HG03432 (cell line): ENCODE measurements around the gene ZNF541.

Experiments
- ATAC-seq: cut with Tn5 transposase; IDR thresholded peaks from one replicate; pipeline ENCODE4 v1.9.1; 2021; ENCODE audit warnings: mild to moderate bottlenecking, moderate library complexity; ENCODE audit not compliant: unreplicated experiment

The ZNF541 gene

DNA sequence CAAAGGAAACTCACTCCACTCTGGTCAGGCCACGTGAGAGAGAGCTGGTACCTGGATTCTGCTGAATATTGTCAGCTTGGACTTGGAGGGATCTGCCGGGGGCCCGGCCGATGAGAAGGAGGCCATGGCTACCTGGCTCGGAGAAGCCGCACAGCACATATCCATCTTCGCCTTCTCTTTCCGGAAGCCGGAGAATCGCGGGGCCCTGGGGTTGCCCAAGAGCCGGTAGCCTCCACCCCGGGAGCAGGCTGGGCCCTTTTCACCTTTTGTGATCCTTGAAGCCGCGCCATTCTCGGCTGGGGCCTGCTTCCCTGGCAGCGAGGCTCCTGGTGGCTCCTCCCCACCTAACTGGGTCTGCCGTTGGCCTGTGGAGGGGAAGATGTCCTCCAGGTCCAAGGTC, 28.9 kb downstream of the ZNF541 start:
- no peak for ATAC-seq

DNA sequence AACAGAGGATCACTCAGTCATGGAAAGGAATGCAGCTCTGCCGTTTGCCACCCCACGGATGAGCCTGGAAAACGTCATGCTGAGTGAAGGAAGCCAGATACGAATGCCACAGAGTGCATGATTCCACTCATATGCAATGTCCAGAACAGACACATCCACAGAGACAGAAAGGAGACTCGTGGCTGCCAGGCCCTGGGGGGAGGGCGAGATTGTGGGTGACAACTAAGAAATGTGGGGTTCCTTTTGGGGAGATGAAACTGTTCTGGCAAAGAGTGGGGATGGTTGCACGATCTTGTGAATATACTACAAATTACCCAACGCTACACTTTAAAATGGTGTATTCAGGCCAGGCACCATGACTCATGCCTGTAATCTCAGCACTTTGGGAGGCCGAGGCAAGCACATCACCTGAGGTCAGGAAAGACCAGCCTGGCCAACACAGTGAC, 30.9 kb downstream of the ZNF541 start:
- ATAC-seq = no peak

DNA sequence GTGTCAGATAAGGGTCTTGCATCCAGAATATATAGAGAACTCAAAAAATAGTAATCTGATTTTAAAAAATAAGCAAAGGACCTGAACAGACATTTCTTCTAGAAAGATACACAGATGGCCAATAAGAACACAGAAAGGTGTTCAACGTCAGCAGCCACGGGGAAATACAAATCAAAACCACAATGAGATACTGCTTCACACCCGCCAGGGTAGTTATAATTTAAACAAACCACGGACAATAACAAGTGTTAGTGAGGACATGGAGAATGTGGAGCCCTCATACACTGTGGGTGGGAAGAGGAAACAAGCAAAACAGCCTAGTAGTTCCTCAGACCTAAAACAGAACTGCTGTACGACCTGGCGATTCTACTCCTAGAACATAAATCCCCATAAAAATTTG, 31.4 kb downstream of the ZNF541 start:
- ATAC-seq = no peak

DNA sequence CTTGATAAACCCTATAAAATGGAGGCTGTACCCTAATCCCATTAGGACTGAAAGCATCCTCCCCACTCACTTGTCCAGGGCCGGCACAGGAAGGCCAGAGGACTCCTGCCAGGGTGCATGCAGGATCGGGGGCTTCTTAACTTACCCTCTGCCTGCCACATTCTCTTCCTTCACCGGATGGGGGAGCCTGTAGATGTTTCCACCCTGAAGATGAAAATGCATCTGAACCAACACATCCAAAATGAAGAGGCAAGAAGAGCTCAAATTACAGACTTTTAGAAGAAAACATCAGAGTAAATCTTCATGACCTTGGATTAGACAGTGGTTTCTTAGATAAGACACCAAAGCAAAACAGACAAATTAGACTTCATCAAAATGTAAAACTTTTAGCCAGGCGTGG, 32.2 kb downstream of the ZNF541 start:
- ATAC-seq = no peak

DNA sequence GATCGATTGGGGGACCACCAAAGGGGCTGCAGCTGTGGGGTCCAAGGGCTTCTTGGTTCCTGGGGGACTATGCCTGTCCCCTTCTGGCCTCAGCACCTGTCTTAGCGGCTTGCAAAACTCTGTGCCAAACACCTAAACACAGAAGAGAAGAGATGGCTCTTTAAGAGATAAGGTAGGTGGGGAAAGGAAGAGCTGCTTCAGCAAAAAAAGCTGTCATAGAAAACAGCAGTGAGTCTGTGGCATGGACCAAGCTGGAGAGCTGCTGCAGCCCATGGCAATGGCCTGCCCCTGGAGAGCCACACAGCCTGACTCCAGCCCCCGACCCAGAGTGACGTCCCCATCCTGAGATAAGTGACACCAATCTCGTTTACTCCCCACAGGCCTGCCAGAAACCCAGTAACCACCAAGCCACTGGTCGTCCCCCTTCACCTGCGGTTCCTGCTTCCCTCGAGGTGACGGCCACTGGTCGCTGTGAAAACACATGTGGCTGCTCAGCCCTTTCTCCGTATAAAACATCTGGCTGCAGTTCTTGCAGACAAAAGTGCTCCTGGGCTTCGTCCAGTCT, 33.1 kb downstream of the ZNF541 start:
- no peak for ATAC-seq

DNA sequence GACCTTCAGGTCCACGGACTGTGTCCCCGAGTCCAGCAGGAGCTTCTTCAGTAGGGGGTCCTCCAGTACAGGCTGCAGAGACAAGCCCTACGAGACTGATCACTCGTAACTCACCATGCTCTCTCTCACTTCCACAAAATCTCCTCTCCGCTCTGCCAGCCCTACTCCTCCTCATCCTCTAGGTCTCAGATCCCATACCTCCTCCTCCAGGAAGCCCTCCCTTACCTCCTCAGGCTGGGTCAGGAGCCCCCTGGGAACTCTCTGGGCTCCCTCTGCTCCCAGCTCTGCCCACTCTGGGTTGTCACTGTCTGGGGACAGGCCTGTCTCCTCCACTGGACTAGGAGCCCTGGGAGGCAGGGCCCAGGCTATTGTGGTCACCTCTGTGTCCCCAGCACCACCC, 34.1 kb downstream of the ZNF541 start:
- no peak for ATAC-seq

DNA sequence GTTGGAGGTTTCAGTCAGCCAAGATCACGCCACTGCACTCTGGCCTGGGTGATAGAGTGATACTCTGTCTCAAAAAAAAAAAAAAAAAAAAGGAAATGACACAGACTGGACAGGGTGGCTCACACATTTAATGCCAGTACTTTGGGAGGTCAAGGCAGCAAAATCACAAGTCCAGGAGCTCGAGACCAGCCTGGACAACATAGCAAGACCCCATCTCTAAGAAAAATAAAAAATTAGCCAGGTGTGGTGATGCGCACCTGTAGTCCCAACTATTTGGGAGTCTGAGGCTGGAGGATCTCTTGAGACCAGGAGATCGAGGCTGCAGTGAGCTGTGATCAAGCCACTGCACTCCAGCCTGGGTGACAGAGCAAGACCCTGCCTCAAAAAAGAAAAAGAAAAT, 35.5 kb downstream of the ZNF541 start:
- no peak for ATAC-seq

DNA sequence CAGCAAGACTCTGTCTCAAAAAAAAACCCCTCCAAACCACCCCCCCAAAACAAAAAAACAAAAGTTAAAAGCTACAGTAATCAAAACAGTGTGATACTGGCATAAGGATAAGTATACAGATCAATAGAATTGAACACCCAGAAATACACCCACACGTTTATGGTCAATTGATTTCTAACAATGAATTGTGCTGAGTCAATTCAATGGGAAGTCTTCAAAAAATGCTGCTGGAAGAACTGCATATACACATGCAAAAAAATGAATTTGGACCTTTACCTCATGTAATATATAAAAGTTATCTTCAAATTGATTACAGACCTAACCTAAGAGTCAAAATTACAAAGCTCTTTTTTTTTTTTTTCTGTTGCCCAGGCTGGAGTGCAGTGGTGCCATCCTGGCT, 38.3 kb downstream of the ZNF541 start:
- no peak for ATAC-seq

DNA sequence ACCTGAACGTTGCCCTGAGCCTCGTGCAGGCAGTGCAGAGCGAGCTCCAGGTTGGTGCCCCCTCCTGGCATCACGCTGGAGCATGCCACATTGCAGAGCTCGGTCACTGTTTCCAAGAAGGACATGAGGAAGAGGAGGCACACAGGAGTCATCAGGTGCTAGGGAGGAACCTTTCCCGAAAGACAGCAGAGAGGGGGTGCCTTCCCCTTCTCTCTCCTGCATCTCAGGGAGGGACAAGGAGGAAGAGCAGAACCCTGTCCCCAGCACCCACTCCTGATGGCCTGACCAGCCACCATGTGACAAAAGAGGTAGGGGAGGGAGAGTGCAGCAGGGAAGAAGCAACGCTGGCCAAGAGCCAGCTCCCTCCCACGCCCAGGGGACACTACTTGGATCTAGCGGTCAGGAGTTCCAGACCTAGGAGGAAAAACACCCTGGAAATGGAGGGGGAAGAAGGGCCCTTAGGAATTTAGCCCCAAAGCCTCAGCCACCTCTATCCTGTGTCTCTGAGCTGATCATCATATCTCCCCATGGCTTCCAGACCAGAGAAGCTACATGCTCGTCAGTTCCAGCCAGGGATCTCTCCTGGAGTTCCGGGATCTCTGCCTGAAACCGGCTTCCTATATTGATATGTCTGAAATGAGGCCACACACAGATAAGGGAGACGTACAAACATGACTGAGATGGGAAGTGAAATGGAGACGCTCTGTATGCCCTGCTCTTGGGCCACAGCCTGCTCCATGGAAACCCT, 41.1 kb downstream of the ZNF541 start:
- no peak for ATAC-seq

DNA sequence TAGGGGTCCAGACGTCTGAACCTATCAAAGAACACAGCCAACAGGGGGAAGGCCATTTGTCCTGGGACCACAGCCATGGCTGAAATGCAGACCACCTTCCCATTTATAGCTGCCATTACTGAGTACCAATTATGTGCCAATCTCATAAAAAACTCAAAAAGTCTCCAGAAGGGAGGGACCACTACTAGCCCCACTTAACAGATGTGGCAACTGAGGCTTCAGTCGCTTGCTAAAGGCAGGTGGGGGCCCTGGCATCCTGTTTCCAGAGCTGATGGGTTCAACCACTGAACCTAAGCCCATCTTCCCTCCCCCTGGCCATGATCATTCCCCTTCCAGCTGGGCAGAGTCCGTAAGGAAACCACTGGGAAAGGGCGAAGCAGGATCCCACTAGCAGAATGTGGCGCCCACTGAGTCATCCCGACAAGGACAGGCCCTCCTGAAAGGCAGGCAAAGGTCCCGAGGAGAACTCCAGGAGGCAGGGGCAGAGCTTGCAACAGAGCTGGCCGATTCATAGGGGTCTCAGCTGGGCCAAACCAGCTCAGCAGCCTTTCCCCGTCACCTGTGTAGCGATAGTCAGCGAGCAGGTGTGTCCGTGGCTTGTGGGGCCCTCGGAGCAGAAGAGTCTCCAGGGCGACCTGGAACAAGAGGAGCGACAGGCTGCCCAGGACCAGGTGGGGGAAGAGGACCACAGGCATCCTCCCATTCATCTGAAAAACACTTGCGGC, 43.8 kb downstream of the ZNF541 start:
- no peak for ATAC-seq

DNA sequence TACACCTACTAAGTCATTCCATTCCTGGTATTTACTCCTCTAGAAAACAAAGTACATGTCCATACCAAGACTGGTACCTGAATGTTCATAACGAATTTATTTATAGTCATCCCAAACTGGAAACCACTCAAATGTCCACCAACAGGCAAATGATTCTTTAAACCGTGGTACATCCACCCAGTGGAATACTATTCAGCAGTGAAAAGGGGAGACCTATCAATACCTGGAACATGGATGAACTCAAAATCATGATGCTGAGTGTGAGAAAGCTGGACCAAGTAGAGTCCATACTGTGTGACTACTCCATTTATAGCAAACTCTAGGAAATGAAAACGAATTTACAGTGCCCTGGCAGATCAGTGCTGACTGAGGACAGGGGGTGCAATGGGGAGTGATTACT, 46.1 kb downstream of the ZNF541 start:
- no peak for ATAC-seq

DNA sequence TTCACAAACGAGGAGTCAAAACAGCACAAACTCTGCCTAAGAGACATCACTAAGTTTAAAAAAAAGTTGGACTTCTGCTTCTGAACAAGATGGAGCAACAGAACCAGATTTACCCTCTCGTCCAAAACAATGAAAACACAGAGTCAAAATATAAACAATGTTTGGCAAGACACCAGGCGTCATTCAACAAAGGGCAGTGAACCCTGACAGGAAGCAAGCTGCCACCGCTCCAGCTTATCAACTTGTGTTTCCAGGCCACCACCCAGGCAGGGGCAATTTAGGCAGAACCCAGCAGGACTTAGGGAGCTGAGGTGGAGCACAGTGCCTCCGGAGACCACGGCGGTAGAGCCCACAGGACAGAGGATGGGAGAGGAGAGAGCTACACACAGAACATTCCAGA, 49.5 kb downstream of the ZNF541 start:
- no peak for ATAC-seq
